ENCODE data around the gene CFAP46. TPM values are rescaled to one million over a fixed set of nuclear protein-coding genes. Genes with fewer than 3 reads are reported as not detected.

The CFAP46 gene
- total and polyA plus RNA-seq, 2 of the 8 experiments (the other 6 are each of a cell fraction or from before 2014, with no cell fraction given) = 2.6 to 4.8 TPM

GRCh38 chr10:132981746-132982145 is 39.4 kb upstream of the CFAP46 start:
- no peak overlapping the region for H3K4me3 ChIP-seq (ENCODE audit: extremely low read depth in 1 of 4, insufficient read depth in 2 of 4, low read depth in 3 of 4, low read length in 4 of 4)
- no peaks in the 10 kb centered on the region for H3K23me2 ChIP-seq (ENCODE audit: low read depth, low read length)
- H3K36me3 ChIP-seq (ENCODE audit: control insufficient read depth in 2 of 4, insufficient read depth in 4 of 4, low read length in 3 of 4) = no peaks in the 10 kb centered on the region
- no peak overlapping the region for H3K14ac ChIP-seq (ENCODE audit: insufficient read length)
- H2AK5ac ChIP-seq (ENCODE audit: low read depth, low read length) = no peak overlapping the region
- H4K8ac ChIP-seq (ENCODE audit: extremely low read depth, insufficient read depth, low read length) = no peak overlapping the region
- H3K56ac ChIP-seq (replicated peaks; ENCODE audit: insufficient read length, low read depth, low read length) = no peak overlapping the region
- TF ChIP-seq ASH2L (IDR thresholded peaks at IDR 0.05; ENCODE audit: low read length) = no peak
- TF ChIP-seq CEBPB (IDR thresholded peaks at IDR 0.05; ENCODE audit: low read depth, low read length) = no peak
- TF ChIP-seq EP300 (IDR thresholded peaks at IDR 0.05; ENCODE audit: borderline replicate concordance in 1 of 2, low read depth in 2 of 2, low read length in 2 of 2) = no peak
- TF ChIP-seq BCL11A (IDR thresholded peaks at IDR 0.05; ENCODE audit: low read depth in 2 of 2, low read length in 2 of 2) = no peak
- TF ChIP-seq RNF2 (IDR thresholded peaks at IDR 0.05; ENCODE audit: borderline replicate concordance, low read depth, low read length, missing control alignments, poor library complexity, severe bottlenecking) = no peak
- no peak for TF ChIP-seq ZNF274 (IDR thresholded peaks at IDR 0.05; ENCODE audit: borderline replicate concordance, extremely low read depth, low read length)
- TF ChIP-seq TCF12 (IDR thresholded peaks at IDR 0.05; ENCODE audit: low read depth, low read length) = no peak
- TF ChIP-seq TEAD4 (IDR thresholded peaks at IDR 0.05; ENCODE audit: low read depth, low read length) = no peak
- no peak for TF ChIP-seq SIN3A (conservative IDR thresholded peaks at IDR 0.05 in 1 of 2, IDR thresholded peaks at IDR 0.05 in 1 of 2; ENCODE audit: low read depth in 1 of 2, low read length in 2 of 2)
- no peak for TF ChIP-seq GABPA (IDR thresholded peaks at IDR 0.05; ENCODE audit: borderline replicate concordance, insufficient read depth, low read length)
- TF ChIP-seq TAF7 (optimal IDR thresholded peaks at IDR 0.05; ENCODE audit: borderline replicate concordance, low read depth, low read length) = no peak
- TF ChIP-seq JUND (IDR thresholded peaks at IDR 0.05; ENCODE audit: low read length) = no peak
- TF ChIP-seq SP1 (IDR thresholded peaks at IDR 0.05; ENCODE audit: low read depth, low read length) = no peak
- TF ChIP-seq CREB1 (IDR thresholded peaks at IDR 0.05) = no peak
- TF ChIP-seq NRF1 (IDR thresholded peaks at IDR 0.05; ENCODE audit: low read depth, low read length) = no peak
- H4K91ac ChIP-seq (replicated peaks; ENCODE audit: insufficient read length, low read length) = no peak overlapping the region
- no peak overlapping the region for H3K23ac ChIP-seq (ENCODE audit: insufficient read length)
- H3K4me2 ChIP-seq (ENCODE audit: insufficient read depth in 1 of 2, low read depth in 2 of 2, low read length in 2 of 2) = no peak overlapping the region
- H3K4ac ChIP-seq (replicated peaks; ENCODE audit: insufficient read length, low read depth, low read length) = no peak overlapping the region
- H2BK15ac ChIP-seq (ENCODE audit: low read length) = no peak overlapping the region
- ChIA-PET POLR2A (ENCODE audit: partially characterized antibody) (no interaction called here), CTCF (ENCODE audit: partially characterized antibody) (no interaction called here)
- H3K27ac ChIP-seq (ENCODE audit: low read depth, low read length) = no peak overlapping the region
- no peak overlapping the region for H2BK120ac ChIP-seq (replicated peaks; ENCODE audit: low read depth, low read length)
- peaks cover 0 to 9% (median 1%) of the 10 kb centered on the region in 4 experiments; a peak in 1 of 7 replicates for H3K4me1 ChIP-seq (replicated peaks in 1 of 4; ENCODE audit: control insufficient read depth in 3 of 4, insufficient read depth in 4 of 4, low read length in 3 of 4)
- H3K18ac ChIP-seq (ENCODE audit: extremely low read depth, low read length) = no peak overlapping the region
- WGBS, 2 experiments (ENCODE audit: extremely low coverage in 1 of 2, insufficient coverage in 1 of 2, insufficient read length in 1 of 2, insufficient replicate concordance in 2 of 2, low coverage in 1 of 2, low lambda C conversion rate in 2 of 2, missing lambda C conversion rate in 1 of 2) = 90% methylated on average over 21 of the region's 21 CpGs; no CpG with 5 or more reads in 1 of the 2 experiments
- H2BK5ac ChIP-seq (ENCODE audit: low read depth, low read length) = no peak overlapping the region
- no peaks in the 10 kb centered on the region for H4K20me1 ChIP-seq (replicated peaks in 1 of 2; ENCODE audit: control insufficient read depth in 1 of 2, insufficient read depth in 2 of 2, low read length in 2 of 2)
- no peak overlapping the region for H3K9ac ChIP-seq (replicated peaks in 1 of 4; ENCODE audit: extremely low read depth in 1 of 4, low read depth in 3 of 4, low read length in 3 of 4)
- no peak overlapping the region for H2AFZ ChIP-seq (ENCODE audit: low read length)
- H4K5ac ChIP-seq (ENCODE audit: insufficient read length, low read depth, low read length) = no peak overlapping the region
- DNase-seq (ENCODE audit: low read depth in 1 of 2, low spot score in 2 of 2) (no peak), FAIRE-seq (no peak)
- H3K79me1 ChIP-seq (ENCODE audit: low read depth, low read length) = no peaks in the 10 kb centered on the region
- no peaks in the 10 kb centered on the region for H3K79me2 ChIP-seq (ENCODE audit: control insufficient read depth in 1 of 2, insufficient read depth in 2 of 2, low read length in 2 of 2)
- no peak overlapping the region for H2BK12ac ChIP-seq (ENCODE audit: low read depth, low read length)
- no peak overlapping the region for H2BK20ac ChIP-seq (ENCODE audit: low read length)
- H3K27me3 ChIP-seq (replicated peaks in 1 of 4; ENCODE audit: control insufficient read depth in 3 of 4, extremely low read depth in 1 of 4, insufficient read depth in 3 of 4, low read length in 3 of 4) = no peaks in the 10 kb centered on the region
- no peaks in the 10 kb centered on the region for H3K9me3 ChIP-seq (ENCODE audit: insufficient read depth in 2 of 2, low read depth in 1 of 2, low read length in 1 of 2)
